Measurements from ENCODE around the gene KCNJ14.
A peak's percentile ranks its signal among the peaks of the same experiment; 100 is the strongest.

The KCNJ14 gene
- 2.0 to 2.2 reads per million in 2 donors for total RNA-seq

GRCh38 chr19:48455171-48455907 lies at the start of gene KCNJ14:
TSS of gene KCNJ14 (plus strand) at chr19:48455574. CDS start at chr19:48461725, 6,151 bp downstream.
- DNase-seq, result no peak

- no peak for DNase-seq
Observed at GRCh38 chr19:48405850-48406249, 49.5 kb upstream of the KCNJ14 start.

GRCh38 chr19:48413879-48414587 lies 41.3 kb upstream of the KCNJ14 start:
- DNase-seq, result no peak

- DNase-seq, result peak; percentile 49 to 83 (median 56)
Observed at GRCh38 chr19:48415395-48415794, 40.0 kb upstream of the KCNJ14 start.

GRCh38 chr19:48415806-48416221 lies 39.6 kb upstream of the KCNJ14 start:
- DNase-seq, result no peak

GRCh38 chr19:48417421-48417820 lies 38.0 kb upstream of the KCNJ14 start:
- DNase-seq, result no peak

GRCh38 chr19:48418317-48419064 lies 36.9 kb upstream of the KCNJ14 start:
- no peak for DNase-seq

GRCh38 chr19:48419158-48419920 lies 36.0 kb upstream of the KCNJ14 start:
- DNase-seq, result peak in 4 of 5 experiments; percentile 43 to 82 (median 67)

GRCh38 chr19:48421548-48421947 lies 33.8 kb upstream of the KCNJ14 start:
- no peak for DNase-seq

- DNase-seq, result no peak
Observed at GRCh38 chr19:48424694-48425219, 30.6 kb upstream of the KCNJ14 start.

- no peak for DNase-seq
Observed at GRCh38 chr19:48428670-48429069, 26.7 kb upstream of the KCNJ14 start.

- no peak for DNase-seq
Observed at GRCh38 chr19:48433337-48433736, 22.0 kb upstream of the KCNJ14 start.

- DNase-seq, result no peak
Observed at GRCh38 chr19:48436586-48436985, 18.8 kb upstream of the KCNJ14 start.

GRCh38 chr19:48441360-48442050 lies 13.9 kb upstream of the KCNJ14 start:
- no peak for DNase-seq

GRCh38 chr19:48442116-48443035 lies 13.0 kb upstream of the KCNJ14 start:
- no peak for DNase-seq

GRCh38 chr19:48443256-48443655 lies 12.1 kb upstream of the KCNJ14 start:
- peak in 1 of 5 experiments; percentile 18 for DNase-seq

- DNase-seq, result no peak
Observed at GRCh38 chr19:48443731-48444128, 11.6 kb upstream of the KCNJ14 start.

- no peak for DNase-seq
Observed at GRCh38 chr19:48444129-48444935, 11.0 kb upstream of the KCNJ14 start.

GRCh38 chr19:48444936-48445200 lies 10.5 kb upstream of the KCNJ14 start:
- no peak for DNase-seq

GRCh38 chr19:48445256-48445605 lies 10.1 kb upstream of the KCNJ14 start:
- peak in 1 of 5 experiments; percentile 49 for DNase-seq
